Retinal pigment epithelial cell (primary cell): ENCODE data around the gene SLTM.
"Not testable (repeated sequence)": the region's sequence is repeated elsewhere in the genome, so short reads cannot be mapped to it uniquely, and the experiment has no call there.

Experiments used
- DNase-seq: peaks from one replicate; pipeline ENCODE4 v3.0.0-alpha.2; 2010; ENCODE audit warnings: low read depth
- H3K4me3 ChIP-seq: 2 replicates; pipeline ENCODE4 v1.5.1; 2011; ENCODE audit warnings: mild to moderate bottlenecking, low read length, control low read depth, moderate library complexity
- CTCF ChIP-seq: conservative IDR thresholded peaks from 2 replicates; pipeline ENCODE4 v1.5.1; 2011; ENCODE audit warnings: low read depth, low read length, control low read depth, inconsistent platforms

SLTM gene

GRCh38 chr15:58840048-58840447 is 93.4 kb downstream of the SLTM start:
- DNase-seq, result peak; percentile 32
- TF ChIP-seq CTCF, result no peak
- H3K4me3 ChIP-seq, result no peak overlapping the region

DNA sequence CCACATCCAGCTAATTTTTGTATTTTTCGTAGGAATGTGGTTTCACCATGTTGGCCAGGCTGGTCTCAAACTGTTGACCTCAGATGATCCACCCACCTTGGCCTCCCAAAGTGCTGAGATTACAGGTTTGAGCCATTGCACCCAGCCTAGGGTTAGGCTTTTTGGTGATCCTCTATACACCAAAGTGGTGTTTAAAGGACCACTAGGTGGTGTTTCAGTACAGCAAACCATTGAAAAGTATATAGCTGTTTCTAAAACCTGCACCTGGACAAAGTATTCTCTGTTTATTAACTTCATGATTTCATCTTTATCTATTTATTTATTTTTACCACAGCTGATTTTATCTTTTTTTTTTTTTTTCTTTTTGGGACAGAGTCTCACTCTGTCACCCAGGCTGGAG is 94.0 kb downstream of the SLTM start:
- no peak for DNase-seq
- peak; percentile 30 for TF ChIP-seq CTCF
- H3K4me3 ChIP-seq, result no peak overlapping the region

GRCh38 chr15:58833681-58834426 is 99.6 kb downstream of the SLTM start:
- not testable (repeated sequence) for DNase-seq, H3K4me3 ChIP-seq

GRCh38 chr15:58830556-58830955 is 102.9 kb downstream of the SLTM start:
- DNase-seq, result no peak
- no peak overlapping the region for H3K4me3 ChIP-seq
- no peak for TF ChIP-seq CTCF
